HG02885 (cell line): Measurements from ENCODE around the gene KCNK4.
"Not testable (repeated sequence)": the region's sequence is repeated elsewhere in the genome, so short reads cannot be mapped to it uniquely, and the experiment has no call there.

Experiments used
- ATAC-seq: cut with Tn5 transposase; IDR thresholded peaks from one replicate; pipeline ENCODE4 v1.9.1; 2021; ENCODE audit warnings: mild to moderate bottlenecking; ENCODE audit not compliant: unreplicated experiment, poor library complexity

The KCNK4 gene

DNA sequence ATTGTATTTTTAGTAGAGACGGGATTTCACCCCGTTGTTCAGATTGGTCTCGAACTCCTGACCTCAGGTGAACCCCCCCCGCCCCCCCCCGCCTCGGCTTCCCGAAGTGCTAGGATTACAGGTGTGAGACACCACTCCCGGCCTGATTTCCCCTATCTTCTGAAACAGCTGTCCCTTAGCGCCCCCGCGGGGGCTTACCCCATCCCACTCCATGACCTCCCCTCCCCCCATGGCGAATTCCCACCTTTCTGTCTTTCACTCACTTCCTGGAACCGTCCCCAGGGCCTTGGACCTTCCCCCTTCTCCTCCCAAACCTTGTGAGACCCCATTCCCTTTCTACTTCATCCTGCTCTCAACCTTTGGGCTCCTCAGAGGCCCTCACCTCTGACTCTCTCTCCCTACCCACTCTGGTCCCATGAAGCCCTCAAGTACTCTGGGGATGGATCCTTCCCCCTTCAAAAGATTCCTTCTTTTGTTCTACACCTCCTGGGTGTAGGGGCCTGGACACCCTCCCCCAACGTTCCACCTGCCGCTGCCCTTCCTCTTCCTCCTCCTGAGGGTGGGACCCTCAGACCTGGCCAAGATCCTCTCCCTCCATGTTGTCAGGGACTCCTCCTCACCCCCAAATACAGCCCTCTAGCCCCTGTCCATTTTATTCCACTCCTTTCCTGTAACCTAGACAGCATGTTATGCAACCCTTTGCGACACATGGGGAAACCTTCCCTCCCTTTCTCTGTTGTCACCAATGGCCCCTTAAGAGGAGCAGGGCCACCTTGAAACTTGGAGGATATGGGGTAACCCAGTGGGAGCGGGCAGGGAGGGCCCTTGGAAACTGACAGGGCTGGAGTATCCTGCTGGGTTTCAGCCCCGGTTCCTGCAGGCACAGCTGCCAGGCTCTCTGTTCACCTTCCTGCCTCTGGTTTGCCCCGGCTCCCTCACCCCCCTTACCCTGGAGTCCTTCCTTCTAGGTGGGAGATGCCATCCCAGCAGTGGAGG, 28.0 kb downstream of the KCNK4 start:
- ATAC-seq, result no peak

DNA sequence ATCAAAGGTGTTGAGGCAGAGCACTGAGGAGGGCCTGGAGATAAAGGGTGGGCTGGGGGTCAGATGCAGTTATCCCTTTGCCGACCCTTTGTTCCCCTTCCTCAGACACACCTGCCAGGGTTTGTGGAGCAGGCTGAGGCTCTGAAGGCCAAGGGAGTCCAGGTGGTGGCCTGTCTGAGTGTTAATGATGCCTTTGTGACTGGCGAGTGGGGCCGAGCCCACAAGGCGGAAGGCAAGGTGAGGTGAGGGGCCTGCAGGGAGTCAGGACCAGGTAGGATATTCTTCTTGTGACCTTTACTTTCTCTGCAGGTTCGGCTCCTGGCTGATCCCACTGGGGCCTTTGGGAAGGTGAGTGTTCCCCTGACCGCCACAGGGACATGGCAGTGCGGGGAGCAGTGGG, 29.5 kb downstream of the KCNK4 start:
- no peak for ATAC-seq

DNA sequence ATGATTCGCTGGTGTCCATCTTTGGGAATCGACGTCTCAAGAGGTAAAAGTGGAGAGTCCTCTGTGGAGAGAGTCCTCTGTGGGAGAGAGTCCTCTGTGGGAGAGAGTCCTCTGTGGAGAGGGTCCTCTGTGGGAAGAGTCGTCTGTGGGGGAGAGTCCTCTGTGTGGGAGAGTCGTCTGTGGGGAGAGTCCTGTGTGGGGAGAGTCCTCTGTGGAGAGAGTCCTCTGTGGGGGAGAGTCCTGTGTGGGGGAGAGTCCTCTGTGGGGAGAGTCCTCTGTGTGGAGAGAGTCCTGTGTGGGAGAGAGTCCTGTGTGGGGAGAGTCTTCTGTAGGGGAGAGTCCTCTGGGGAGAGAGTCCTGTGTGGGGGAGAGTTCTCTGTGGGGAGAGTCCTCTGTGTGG, 29.9 kb downstream of the KCNK4 start:
- ATAC-seq, result no peak

DNA sequence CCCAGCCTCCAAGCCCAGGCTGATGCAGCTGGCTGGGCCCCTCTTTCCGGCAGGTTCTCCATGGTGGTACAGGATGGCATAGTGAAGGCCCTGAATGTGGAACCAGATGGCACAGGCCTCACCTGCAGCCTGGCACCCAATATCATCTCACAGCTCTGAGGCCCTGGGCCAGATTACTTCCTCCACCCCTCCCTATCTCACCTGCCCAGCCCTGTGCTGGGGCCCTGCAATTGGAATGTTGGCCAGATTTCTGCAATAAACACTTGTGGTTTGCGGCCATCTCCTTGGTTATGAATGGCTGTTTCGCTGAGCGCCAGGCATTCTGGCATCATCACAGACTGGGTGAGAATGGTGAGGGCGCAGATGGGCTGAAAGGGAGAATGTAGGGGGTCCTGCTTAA, 30.4 kb downstream of the KCNK4 start:
- ATAC-seq, result no peak

DNA sequence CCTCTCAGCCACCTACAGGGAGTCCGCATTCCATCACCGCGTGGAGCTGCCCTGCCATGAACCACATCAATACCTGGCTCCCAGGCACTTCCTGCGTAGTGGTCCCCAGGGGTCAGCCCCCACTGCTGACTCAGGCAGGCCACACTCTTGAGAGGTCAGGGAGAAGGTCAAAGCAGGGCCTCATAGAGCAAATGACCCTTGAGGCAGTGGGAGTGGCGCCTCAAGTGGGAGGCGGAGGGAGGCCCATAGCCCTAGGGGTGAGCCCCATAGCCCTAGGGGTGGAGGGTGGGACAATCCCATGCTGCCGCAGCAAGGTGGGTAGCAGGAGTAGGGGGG, 31.8 kb downstream of the KCNK4 start:
- ATAC-seq, result no peak

DNA sequence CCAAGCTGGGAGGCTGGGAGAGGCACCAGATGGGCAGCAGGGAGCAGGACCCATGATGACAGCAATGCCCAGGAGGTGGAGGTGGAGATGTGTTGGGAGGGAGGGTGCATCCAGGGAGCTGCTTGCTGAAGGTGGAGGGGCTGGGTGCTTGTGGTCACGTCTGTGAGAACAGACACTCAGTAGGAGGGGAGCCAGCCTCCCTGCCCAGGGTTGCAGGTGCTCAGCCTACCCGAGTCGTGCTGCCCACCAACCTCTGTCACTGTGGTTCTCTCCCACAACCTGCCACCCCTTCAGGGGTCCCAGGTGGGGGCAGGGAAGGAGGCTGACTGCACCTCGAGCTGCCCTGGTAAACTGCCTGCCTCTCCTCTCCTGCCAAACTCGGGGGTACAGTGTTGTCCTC, 32.3 kb downstream of the KCNK4 start:
- ATAC-seq, result no peak

DNA sequence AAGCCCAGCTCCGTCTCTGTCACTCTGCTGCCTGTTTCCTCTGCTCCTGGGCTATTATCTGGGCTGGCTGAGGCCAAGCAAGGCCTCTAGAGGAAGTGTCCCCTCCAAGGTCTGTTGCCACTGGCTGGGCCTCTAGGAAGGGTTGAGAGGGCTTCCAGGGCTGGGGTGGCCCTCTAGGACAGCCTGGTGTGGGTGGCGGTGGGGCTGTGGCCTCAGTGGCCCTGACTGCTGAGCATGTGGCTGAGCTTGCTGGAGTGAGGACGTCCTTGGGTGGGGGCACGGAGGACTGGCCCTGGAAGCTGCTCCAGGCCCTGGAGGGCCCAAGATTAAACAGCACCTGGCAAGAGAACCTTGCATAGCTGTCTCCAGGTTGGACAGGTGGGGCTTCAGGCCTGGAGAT, 32.9 kb downstream of the KCNK4 start:
- ATAC-seq, result not testable (repeated sequence)

DNA sequence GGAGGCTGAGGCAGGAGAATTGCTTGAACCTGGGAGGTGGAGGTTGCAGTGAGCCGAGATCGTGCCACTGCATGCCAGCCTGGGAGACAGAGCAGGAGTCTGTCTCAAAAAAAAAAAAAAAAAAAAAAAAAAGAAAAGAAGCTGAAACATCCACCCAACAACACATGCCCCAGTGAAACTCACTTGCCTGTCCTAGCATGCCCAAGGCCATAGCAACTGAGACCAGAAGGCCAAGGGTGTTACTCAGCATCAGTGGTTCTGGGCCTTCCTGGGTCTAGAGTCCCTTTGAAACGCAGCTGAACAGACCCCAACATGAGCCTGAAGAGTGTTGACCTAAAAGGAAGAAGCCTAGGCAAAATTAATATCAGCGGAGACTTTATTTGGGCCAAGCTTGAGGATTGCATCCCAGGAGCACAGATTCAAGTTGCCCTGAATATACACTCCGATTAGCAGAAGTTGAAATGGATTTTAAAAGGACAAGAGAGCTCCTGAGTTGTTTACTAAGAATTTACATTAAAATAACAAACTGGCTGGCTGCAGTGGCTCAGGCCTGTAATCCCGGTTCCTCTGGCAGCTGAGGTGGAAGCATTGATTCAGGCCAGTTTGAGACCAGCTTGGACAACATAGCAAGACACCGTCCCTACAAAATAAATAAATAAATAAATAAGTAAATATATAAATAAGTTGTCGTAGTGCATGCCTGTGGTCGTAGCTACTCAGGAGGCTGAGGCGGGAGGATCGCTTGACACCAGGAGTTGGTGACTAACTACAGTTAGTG, 33.8 kb downstream of the KCNK4 start:
- ATAC-seq, result no peak

DNA sequence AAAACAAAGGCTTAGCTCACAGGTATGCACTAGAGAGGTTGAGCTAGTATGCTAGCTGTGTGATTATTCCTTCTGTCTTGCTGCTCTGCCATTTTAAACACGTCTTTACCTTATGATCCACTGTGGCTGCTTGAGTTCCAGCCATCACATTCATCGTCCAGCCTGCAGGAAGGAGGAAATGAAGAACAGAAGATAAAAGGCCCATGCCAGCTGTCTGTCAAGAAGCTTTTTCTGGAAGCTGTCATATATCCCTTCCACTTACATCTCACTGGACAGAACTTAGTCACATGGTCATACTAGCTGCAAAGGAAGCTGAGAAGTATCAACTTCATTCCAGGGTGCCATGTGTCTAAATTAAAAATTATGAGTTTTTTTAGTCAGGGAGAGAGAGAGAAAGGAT, 36.3 kb downstream of the KCNK4 start:
- no peak for ATAC-seq

DNA sequence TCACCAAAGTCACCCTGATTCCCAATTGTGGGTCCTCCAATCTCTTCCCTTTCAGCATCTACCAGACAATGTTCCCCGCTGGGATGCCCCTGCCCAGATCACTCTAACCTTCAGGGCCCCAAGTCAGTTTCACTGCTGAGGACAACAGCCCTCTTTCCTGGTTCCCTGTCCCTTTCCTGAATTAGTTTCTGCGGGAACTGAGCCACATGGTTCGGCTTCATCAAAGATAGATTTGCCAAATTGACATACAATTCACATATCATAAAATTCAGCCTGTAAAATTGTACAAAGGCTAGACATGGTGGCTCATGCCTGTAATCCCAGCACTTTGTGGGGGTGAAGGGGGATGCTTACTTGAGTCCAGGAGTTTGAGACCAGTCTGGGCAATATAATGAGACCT, 36.9 kb downstream of the KCNK4 start:
- ATAC-seq, result no peak

DNA sequence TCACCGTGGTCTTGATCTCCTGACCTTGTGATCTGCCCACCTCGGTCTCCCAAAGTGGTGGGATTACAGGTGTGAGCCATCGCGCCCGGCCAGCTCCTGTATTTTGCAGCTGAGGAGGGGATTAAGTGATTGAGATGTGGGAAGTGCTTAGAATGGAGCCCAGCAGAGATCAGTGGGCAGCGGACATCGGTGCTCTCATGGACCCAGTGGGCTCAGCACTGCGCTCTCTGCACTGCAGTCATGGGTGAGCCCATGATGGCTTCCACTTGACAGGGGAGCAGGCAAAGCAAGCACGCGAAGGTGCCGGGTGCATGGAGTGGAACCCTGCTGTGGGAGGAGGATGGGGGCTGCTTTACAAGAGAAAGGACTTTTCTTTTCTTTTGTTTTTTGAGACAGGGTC, 39.8 kb downstream of the KCNK4 start:
- ATAC-seq, result no peak

DNA sequence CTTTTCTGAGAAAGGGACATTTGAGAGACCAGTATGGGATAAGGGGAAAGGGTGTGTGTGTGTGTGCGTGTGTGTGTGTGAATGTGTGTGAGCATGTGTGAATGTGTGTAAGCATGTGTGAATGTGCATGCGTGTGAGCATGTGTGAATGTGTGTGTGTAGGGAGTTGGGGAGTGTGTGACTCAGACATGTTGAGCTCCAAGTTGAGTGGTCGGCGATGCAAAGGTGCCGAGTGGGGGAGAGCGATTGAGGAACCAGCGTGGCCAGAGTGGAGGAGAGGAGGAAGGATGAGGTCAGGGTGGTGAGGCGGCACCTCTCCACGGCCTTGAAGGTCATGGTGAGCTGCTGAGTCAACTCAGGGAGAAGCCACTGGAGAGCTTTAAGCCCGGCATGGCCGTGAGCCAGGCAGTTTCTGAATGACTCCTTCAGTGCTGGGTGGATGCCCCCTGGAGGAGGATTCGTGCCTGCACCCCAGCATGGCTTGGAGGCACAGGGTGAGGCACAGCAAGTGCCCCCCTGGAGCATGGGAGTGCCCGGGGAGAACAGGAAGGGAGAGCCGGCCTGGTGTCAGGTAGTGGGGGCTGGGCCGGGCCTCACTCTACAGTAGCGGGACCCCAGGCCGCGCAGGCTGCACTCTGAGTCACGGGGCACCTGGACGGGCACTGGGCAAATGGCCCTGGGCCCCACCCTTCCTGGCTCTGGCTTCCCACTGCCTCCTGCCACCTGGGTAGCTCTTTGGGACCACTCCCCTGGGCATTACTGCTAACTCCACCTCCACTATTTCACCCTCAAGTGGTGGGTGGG, 40.7 kb downstream of the KCNK4 start:
- ATAC-seq, result peak; percentile 52

DNA sequence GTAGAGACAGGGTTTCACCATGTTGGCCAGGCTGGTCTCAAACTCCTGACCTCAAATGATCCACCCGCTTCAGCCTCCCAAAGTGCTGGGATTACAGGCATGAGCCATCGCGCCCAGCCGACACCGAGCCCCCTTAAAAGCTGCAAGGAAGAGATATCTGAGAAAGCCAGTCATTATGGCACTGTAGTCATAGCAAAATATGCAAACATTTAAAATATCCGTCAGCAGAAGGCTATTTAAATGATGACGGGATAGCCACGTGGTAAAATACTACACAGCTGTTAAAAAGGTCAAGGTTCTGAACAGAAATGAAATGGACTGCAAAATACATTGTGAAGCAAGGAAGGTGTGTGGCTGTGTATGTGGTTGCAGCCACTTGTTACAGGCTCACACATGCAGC, 42.5 kb downstream of the KCNK4 start:
- ATAC-seq, result no peak

DNA sequence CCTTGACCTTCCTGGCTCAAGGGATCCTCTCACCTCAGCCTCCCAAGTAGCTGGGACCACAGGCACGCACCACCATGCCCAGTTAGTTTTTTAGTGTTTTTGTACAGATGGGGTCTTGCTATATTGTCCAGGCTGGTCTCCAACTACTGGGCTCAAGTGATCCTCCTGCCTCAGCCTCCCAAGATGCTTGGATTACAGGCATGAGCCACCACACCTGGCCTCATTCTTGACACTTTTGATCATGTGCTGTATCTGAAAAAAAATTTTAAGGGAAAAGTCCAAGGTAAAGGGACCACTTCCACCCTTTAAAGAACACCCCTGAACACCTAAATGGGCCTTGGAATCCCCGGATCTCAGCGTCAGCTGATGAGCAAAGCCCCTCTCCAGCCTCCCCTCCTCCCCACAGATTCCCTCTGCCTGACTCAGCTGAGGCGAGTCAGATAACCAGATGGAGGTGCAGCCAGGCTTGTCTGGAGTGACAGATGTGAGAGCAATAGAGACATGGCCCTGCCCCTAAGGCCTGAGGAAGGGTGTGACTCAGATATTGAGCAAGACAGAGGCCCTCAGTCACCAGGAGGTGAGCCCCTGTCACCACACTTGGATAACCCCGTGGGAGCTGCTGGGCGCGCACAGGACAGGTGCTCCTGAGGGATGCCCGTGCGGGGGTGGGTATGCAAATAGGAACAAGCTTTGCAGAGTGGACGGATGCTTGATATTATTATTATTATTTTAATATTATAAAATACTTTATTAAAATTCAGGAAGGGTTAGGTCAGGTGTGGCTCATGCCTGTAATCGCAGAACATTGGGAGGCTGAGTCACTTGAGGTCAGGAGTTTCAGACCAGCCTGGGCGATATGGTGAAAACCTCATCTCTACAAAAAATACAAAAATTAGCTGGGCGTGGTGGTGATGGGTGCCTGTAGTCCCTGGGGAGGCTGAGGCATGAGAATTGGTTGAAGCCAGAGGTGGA, 43.9 kb downstream of the KCNK4 start:
- ATAC-seq, result peak; percentile 79

DNA sequence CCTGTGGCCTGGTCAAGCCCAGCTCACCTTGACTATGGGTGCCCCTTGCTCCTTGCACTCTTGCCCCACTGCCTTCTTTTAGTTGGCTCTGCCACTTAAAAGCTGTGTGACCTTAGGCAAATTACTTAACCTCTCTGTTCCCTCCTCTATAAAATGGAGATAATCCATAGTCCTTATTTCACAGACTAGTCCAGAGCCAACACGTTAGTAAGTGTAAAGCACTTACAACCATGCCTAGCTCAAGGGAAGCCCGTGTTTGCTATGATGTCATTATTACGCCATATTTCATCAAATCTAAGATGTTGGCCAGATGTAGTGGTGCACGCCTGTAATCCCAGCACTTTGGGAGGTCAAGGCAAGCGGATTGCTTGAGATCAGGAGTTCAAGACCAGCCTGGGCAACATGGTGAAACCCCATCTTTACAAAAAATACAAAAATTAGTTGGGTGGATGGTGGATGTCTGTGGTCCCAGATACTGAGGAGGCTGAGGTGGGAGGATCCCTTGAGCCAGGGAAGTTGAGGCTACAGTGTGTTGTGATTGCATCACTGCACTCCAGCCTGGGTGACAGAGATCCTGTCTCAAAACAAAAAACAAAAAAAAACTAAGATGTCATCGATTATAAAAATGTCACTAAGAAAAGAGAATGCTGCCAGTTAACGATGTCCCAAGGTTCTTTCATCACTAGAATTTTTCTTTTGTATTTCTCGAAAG, 46.6 kb downstream of the KCNK4 start:
- no peak for ATAC-seq

DNA sequence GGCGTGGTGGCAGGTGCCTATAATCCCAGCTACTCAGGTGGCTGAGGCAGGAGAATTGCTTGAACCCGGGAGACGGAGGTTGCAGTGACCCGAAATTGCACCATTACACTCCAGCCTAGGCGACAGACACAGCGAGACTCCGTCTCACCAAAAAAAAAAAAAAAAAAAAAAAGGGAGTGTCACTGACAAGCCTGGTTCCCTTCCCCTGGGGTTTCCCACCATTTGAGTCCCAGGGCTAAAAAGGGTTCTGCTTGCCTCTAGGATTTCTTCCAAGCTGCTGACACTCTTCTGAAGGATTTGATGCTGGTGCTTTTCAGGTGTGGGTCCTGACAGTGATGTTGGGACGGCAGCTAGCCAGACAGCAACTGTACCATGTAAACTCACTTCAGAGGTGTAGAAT, 47.6 kb downstream of the KCNK4 start:
- no peak for ATAC-seq

DNA sequence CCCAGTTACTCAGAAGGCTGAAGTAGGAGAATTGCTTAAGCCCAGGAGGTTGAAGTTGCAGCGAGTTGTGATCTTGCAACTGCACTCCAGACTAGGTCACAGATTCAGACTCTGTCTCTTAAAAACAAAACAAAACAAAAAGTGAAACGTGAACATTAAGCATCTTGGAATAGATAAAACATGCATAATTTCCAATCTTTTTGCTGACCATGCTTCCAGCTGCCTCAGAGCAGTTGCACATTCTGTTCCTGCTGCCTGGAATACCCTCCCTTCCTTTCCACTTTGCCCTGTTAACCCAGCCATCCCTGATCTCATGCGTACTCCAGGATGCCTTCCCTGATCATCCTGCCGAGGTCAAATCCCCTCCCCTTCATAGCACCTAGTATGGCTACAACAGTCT, 48.2 kb downstream of the KCNK4 start:
- no peak for ATAC-seq

DNA sequence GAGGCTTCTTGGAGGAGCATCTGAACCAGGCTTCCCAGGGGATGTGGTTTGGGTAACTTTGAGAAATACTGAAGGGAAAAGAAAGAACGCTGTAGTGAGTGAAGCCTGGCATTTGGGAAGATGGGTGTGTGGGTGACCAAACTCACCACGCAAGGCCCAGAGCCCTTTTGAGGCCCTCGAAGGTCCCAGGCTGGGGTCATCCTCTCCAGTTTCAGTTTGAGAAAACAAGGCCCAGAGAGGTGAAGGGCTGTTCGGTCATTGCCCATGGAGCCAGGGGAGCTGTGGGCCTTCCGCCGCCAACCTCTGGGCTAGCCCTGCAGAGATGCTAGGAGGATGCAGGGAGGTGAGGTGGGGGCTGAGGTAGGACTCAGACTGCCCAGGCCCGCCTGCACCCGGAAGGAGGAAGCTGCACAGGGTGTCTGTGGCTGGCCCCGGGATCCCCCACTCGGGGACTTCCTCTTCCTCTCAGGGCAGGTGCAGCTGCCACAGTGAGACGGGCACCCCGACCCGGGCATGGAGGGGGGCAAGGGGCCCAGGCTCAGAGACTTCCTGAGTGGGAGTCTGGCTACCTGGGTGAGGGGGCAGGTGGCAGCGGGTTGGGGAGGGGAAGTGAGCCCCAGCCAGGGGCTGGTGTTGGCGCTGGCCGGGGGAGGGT, 48.8 kb downstream of the KCNK4 start, which contains the start of gene CCDC88B:
TSS of gene CCDC88B (plus strand) at position 451 of the 655 bp plus-strand sequence. CDS start at position 514, 63 bp downstream.
- ATAC-seq, result peak; percentile 60
